Nephron progenitor cell (in vitro differentiated cells): ENCODE measurements around the gene RPTOR.

Experiments
- DNase-seq: peaks from one replicate; pipeline ENCODE4 v3.0.0; 2021
- H3K27ac Mint-ChIP-seq: 2 replicates; pipeline ENCODE4 v1.8.0; 2021; ENCODE audit warnings: mild to moderate bottlenecking, moderate library complexity, mixed read lengths
- H3K27me3 Mint-ChIP-seq: 2 replicates; pipeline ENCODE4 v1.8.0; 2021; ENCODE audit warnings: mild to moderate bottlenecking, low read depth, mixed read lengths; ENCODE audit not compliant: poor library complexity
- H3K36me3 Mint-ChIP-seq: 2 replicates; pipeline ENCODE4 v1.8.0; 2021; ENCODE audit warnings: low read depth, mixed read lengths
- H3K4me1 Mint-ChIP-seq: 2 replicates; pipeline ENCODE4 v1.8.0; 2021; ENCODE audit warnings: mixed read lengths
- H3K4me3 Mint-ChIP-seq: 2 replicates; pipeline ENCODE4 v1.8.0; 2021; ENCODE audit warnings: mild to moderate bottlenecking, moderate library complexity, mixed read lengths
- H3K9me3 Mint-ChIP-seq: 2 replicates; pipeline ENCODE4 v1.8.0; 2021; ENCODE audit warnings: mild to moderate bottlenecking, moderate library complexity, mixed read lengths
- TF ChIP-seq, protein P1 (sequence below): fragments of 200-600 bp; sonication (generic); IDR thresholded peaks from 2 replicates; pipeline ENCODE4 v1.5.0; 2021; ENCODE audit warnings: antibody characterized with exemption

RPTOR gene

DNA sequence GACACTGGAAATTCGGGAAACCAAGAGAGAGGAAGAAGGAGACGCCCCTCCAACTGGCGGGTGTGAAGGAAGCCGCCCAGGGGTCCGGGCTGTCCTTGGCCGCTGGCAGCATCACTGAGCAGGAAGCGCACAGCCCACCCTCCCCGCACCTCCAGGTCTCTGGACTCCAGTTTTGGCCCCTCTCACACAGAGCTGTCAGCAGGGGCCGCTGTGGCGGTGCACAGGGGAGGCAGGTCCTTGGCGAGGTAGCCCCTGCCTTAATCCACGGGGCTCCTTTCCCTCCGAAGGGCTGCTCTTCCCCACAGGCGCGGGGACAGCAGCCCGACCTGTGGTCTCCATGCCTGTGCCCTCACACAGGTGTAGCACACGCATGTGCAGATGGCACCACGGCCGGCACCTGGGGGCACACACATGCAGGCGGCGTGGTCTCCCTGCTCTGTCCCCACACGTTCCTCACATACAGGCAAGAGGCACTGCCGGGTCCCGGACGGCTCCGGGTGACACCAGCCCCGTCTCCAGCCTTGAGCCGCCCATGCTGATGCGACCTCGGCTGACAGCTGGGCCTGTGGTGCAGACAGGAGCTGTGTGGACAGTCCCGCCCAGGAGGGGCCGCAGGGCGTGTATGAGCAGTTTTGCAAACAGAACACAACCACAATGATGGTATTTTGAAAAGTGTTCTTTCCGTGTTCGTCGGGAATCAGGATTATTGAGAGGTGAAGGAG is 420.4 kb downstream of the RPTOR start:
- TF ChIP-seq, protein P1, sequence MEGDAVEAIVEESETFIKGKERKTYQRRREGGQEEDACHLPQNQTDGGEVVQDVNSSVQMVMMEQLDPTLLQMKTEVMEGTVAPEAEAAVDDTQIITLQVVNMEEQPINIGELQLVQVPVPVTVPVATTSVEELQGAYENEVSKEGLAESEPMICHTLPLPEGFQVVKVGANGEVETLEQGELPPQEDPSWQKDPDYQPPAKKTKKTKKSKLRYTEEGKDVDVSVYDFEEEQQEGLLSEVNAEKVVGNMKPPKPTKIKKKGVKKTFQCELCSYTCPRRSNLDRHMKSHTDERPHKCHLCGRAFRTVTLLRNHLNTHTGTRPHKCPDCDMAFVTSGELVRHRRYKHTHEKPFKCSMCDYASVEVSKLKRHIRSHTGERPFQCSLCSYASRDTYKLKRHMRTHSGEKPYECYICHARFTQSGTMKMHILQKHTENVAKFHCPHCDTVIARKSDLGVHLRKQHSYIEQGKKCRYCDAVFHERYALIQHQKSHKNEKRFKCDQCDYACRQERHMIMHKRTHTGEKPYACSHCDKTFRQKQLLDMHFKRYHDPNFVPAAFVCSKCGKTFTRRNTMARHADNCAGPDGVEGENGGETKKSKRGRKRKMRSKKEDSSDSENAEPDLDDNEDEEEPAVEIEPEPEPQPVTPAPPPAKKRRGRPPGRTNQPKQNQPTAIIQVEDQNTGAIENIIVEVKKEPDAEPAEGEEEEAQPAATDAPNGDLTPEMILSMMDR = no peak
- no peak for DNase-seq
- Mint-ChIP-seq H3K27me3 (peaks cover 3% of the 10 kb centered on the region), H3K4me1 (peaks cover 41% of the 10 kb centered on the region), H3K27ac (no peak overlapping the region), H3K36me3 (peaks cover 9% of the 10 kb centered on the region), H3K4me3 (no peak overlapping the region), H3K9me3 (no peaks in the 10 kb centered on the region)

DNA sequence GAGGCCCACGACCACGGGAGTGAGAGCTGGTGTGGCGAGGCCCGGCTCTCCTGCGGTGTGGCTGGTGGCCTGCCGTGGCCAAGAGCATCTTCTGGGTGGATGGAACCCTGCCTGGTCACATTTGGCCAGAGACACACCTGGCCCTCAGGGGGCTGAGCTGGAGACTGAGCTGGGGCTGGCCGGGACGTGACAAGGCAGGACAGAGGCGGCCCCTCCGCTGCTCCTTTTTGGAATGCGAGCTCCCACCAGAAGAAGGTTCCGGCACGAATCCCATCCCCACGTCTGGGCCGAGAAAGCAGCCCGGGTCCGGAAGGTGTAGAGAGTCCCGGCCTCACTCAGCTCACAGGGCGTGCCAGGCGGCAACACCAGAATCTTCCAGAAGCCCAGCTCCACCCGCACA is 421.0 kb downstream of the RPTOR start:
- peaks cover 47% of the 10 kb centered on the region for H3K4me1 Mint-ChIP-seq
- H3K9me3 Mint-ChIP-seq = no peaks in the 10 kb centered on the region
- H3K27ac Mint-ChIP-seq = no peak overlapping the region
- H3K4me3 Mint-ChIP-seq = no peak overlapping the region
- peaks cover 3% of the 10 kb centered on the region for H3K27me3 Mint-ChIP-seq
- TF ChIP-seq, protein P1 = no peak
- peaks cover 9% of the 10 kb centered on the region for H3K36me3 Mint-ChIP-seq
- no peak for DNase-seq

DNA sequence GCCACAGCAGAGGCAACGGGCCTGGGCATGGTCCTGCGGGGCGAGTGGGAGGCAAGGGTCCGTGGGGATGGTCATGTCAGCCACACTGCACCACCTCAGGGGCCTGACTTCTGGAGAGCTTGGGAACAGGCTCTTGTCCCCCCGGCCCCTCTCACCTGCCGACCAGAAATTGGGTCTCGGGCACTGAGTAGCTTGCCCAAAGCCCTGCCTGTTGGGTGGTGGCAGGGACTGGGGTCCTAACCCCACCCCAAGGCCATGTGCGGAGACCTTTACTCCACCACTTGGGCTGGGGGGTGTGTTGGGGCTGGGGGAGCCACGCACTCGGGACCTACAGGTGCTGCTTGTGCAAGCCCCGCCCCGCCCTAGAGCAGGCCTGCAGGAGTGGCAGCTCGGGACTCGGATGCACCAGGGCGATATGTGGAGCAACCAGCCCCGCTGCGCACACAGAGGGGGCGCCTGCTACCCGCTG is 422.8 kb downstream of the RPTOR start:
- DNase-seq = no peak
- no peaks in the 10 kb centered on the region for H3K9me3 Mint-ChIP-seq
- no peak overlapping the region for H3K27ac Mint-ChIP-seq
- H3K4me3 Mint-ChIP-seq = no peak overlapping the region
- H3K4me1 Mint-ChIP-seq = peaks cover 35% of the 10 kb centered on the region
- peaks cover 3% of the 10 kb centered on the region for H3K27me3 Mint-ChIP-seq
- H3K36me3 Mint-ChIP-seq = peaks cover 9% of the 10 kb centered on the region
- TF ChIP-seq, protein P1 = no peak

DNA sequence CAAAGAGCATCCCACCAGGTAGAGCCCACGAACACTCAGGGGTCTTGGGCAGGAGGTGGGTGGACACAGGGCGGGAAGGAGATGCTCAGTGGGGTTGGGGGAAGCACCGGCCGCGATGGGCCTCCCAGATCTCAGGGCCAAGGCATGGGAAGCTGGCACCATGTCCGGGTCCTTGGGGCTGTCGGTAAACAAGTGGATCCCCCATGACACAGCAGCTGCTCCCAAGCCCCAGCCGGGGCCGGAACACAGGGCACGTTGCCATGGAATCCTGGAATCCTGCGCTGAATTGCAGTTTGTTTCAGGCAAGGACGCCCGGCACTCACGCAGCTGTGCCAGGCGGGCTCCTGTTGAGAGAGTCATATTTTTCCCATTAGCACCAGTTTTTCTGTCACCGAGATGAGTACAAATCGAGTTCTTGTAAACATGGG is 424.0 kb downstream of the RPTOR start:
- no peaks in the 10 kb centered on the region for H3K9me3 Mint-ChIP-seq
- H3K27me3 Mint-ChIP-seq = peaks cover 6% of the 10 kb centered on the region
- H3K4me3 Mint-ChIP-seq = no peak overlapping the region
- peaks cover 30% of the 10 kb centered on the region for H3K4me1 Mint-ChIP-seq
- TF ChIP-seq, protein P1 = no peak
- peaks cover 9% of the 10 kb centered on the region for H3K36me3 Mint-ChIP-seq
- no peak for DNase-seq
- no peak overlapping the region for H3K27ac Mint-ChIP-seq

DNA sequence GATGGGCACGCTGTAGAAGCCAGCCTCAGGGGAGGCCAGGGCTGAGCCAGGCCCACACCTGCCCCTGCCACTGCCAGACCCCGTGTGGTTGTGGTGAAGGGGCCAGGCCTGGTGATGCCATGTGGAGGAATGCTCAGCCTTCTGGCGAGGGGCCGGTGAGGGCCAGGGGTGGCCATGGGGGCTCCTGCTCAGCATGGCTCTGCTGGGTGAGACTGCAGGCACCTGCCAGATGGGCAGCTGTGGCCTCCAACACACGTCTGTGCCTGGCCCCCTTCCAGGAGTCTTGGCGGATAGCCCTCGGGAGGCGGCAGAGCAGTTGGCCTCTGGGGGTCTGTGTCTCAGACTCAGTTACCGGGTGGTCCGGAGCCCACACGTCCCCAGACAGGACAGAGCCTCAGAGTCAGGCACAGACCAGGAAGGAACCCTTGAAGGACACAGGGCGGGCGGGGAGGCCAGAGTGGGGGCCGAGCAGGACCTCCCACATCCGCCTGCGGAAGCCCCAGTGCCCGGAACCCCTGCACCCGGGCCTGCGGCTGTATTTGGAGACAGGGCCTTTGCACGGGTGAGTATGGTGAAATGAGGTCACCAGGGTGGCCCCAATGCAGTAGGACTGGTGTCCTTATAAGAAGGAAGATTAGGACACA is 424.5 kb downstream of the RPTOR start:
- Mint-ChIP-seq H3K9me3 (no peaks in the 10 kb centered on the region), H3K4me3 (no peak overlapping the region), H3K27ac (no peak overlapping the region), H3K36me3 (peaks cover 9% of the 10 kb centered on the region), H3K27me3 (peaks cover 9% of the 10 kb centered on the region), H3K4me1 (peaks cover 29% of the 10 kb centered on the region)
- TF ChIP-seq, protein P1 = no peak
- DNase-seq = no peak

DNA sequence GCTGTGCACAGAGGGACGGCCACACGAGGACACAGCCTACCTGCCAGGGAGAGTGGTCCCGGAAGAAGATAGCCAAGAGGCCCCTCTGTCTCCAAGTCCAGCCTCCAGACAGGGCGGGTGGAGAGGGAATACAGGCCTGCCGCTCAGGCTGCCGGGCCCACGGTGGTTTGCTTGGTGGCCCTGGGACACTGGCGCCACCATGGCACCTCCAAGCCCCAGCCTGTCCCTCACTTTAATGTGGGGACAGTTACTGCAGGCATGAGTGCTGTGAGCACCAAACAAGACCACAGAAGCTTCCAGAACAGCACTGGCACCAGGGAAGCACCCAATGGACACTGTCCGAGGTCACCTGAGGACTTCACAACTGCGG is 425.0 kb downstream of the RPTOR start:
- no peaks in the 10 kb centered on the region for H3K9me3 Mint-ChIP-seq
- H3K4me3 Mint-ChIP-seq = no peak overlapping the region
- no peak for DNase-seq
- H3K27me3 Mint-ChIP-seq = peaks cover 13% of the 10 kb centered on the region
- TF ChIP-seq, protein P1 = no peak
- H3K27ac Mint-ChIP-seq = no peak overlapping the region
- peaks cover 9% of the 10 kb centered on the region for H3K36me3 Mint-ChIP-seq
- peaks cover 24% of the 10 kb centered on the region for H3K4me1 Mint-ChIP-seq
